Measurements from ENCODE around the gene LSAMP.

LSAMP gene

GRCh38 chr3:116300226-116300625, 145.1 kb downstream of the LSAMP start:
- DNase-seq (ENCODE audit: insufficient read length, low spot score) (no peak), FAIRE-seq (no peak)

GRCh38 chr3:116299646-116300081, 145.6 kb downstream of the LSAMP start:
- peak; percentile 28 for FAIRE-seq
- no peak for DNase-seq (ENCODE audit: insufficient read length, low spot score)

GRCh38 chr3:116298151-116298550, 147.1 kb downstream of the LSAMP start:
- FAIRE-seq (no peak), DNase-seq (ENCODE audit: insufficient read length, low spot score) (no peak)

- DNase-seq (ENCODE audit: insufficient read length, low spot score) (no peak), FAIRE-seq (no peak)
Measured at GRCh38 chr3:116291141-116291540, 154.1 kb downstream of the LSAMP start.

- FAIRE-seq, result peak; percentile 65
- no peak for DNase-seq (ENCODE audit: insufficient read length, low spot score)
Measured at GRCh38 chr3:116288485-116288884, 156.8 kb downstream of the LSAMP start.

- DNase-seq (ENCODE audit: insufficient read length, low spot score), result no peak
- no peak for FAIRE-seq
Measured at GRCh38 chr3:116285781-116286421, 159.4 kb downstream of the LSAMP start.

- FAIRE-seq (no peak), DNase-seq (ENCODE audit: insufficient read length, low spot score) (no peak)
Measured at GRCh38 chr3:116281313-116282143, 163.8 kb downstream of the LSAMP start.

GRCh38 chr3:116280130-116280740, 165.1 kb downstream of the LSAMP start:
- no peak for DNase-seq (ENCODE audit: insufficient read length, low spot score)
- FAIRE-seq, result no peak

- DNase-seq (ENCODE audit: insufficient read length, low spot score) (no peak), FAIRE-seq (no peak)
Measured at GRCh38 chr3:116276675-116277074, 168.6 kb downstream of the LSAMP start.

- DNase-seq (ENCODE audit: insufficient read length, low spot score), result no peak
- no peak for FAIRE-seq
Measured at GRCh38 chr3:116270056-116270455, 175.2 kb downstream of the LSAMP start.

GRCh38 chr3:116267116-116267515, 178.2 kb downstream of the LSAMP start:
- DNase-seq (ENCODE audit: insufficient read length, low spot score) (no peak), FAIRE-seq (no peak)

GRCh38 chr3:116265976-116266584, 179.2 kb downstream of the LSAMP start:
- DNase-seq (ENCODE audit: insufficient read length, low spot score), result no peak
- FAIRE-seq, result no peak

- no peak for FAIRE-seq
- no peak for DNase-seq (ENCODE audit: insufficient read length, low spot score)
Measured at GRCh38 chr3:116265320-116265695, 180.0 kb downstream of the LSAMP start.

- DNase-seq (ENCODE audit: insufficient read length, low spot score), result no peak
- FAIRE-seq, result no peak
Measured at GRCh38 chr3:116264546-116265319, 180.6 kb downstream of the LSAMP start.

GRCh38 chr3:116263842-116264545, 181.3 kb downstream of the LSAMP start:
- no peak for DNase-seq (ENCODE audit: insufficient read length, low spot score)
- FAIRE-seq, result no peak

- FAIRE-seq, result no peak
Measured at GRCh38 chr3:116260491-116260890, 184.8 kb downstream of the LSAMP start.

GRCh38 chr3:116259984-116260383, 185.3 kb downstream of the LSAMP start:
- no peak for FAIRE-seq
- DNase-seq (ENCODE audit: insufficient read length, low spot score), result no peak

More at GRCh38 chr3:116260491-116260890, 184.8 kb downstream of the LSAMP start:
- DNase-seq (ENCODE audit: insufficient read length, low spot score), result no peak

- DNase-seq (ENCODE audit: insufficient read length, low spot score) (no peak), FAIRE-seq (no peak)
Measured at GRCh38 chr3:116256843-116257485, 188.3 kb downstream of the LSAMP start.

GRCh38 chr3:116254541-116254940, 190.7 kb downstream of the LSAMP start:
- DNase-seq (ENCODE audit: insufficient read length, low spot score) (no peak), FAIRE-seq (no peak)

Measured in GM19239 (cell line).